ENCODE results near the gene SOCS6.
"Not testable (repeated sequence)": the region's sequence is repeated elsewhere in the genome, so short reads cannot be mapped to it uniquely, and the experiment has no call there.

Gene SOCS6

GRCh38 chr18:70324897-70325296 lies 36.1 kb downstream of the SOCS6 start:
- no peak for DNase-seq

DNA sequence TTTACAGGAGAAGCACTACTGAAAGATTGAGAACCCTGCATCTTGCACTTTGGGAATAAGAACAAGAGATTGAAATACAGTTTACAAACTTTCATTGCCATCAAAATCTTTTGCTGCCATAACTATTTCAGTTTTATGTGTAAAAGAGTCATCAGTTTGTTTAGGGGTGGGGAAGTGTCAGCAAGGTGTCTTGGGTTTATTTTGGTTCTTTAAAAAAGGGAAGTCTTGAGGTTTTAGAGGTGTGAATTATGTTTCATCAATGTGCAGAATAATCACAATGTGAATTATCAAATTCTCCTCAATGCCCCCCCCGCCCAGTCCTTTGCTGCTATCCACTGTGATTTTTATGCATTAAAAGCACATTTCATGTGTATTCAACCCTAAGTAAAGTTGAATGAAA lies 37.4 kb downstream of the SOCS6 start:
- DNase-seq = no peak

- DNase-seq = no peak
Measured at GRCh38 chr18:70328169-70328568, 39.3 kb downstream of the SOCS6 start.

GRCh38 chr18:70329071-70329470 lies 40.2 kb downstream of the SOCS6 start:
- DNase-seq = no peak

DNA sequence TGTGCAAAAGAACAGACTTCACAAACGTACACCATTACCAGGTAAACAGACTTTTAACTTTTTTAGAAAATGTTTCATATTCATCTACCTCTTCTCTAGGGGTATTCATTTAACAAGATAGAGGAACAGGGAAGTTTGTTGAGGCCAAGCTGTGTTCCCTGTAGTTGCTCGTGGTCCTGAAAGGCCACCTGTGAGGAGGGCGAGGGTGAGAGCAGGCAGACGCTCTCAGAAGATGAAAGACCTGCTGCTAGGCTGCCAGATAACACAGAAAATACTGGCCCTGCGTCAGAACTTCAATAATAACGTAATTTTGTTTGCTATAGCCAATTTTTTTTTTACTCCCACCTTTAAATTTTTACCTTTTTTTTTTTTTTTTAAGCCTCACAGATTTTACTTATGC lies 42.0 kb downstream of the SOCS6 start:
- no peak for DNase-seq

GRCh38 chr18:70331456-70332097 lies 42.7 kb downstream of the SOCS6 start:
- DNase-seq = no peak

DNA sequence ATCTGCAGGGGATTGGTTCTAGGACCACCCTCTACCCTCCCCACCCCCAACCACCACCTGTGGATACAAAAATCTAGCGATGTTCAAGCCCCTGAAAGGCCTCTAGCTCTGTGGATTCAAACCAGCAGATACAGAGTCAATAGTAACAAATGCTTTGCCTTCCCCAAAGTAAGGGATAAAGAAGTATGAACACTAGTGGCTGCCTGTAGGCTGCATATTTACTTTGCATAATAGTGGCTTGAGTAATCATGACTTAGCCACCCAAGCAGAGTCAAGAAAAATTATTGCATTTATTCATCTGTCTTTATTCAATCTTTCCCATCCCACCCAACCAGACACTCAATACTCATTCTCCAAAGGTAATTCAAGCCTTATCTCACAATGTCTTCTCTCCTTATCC lies 43.8 kb downstream of the SOCS6 start:
- no peak for DNase-seq

DNA sequence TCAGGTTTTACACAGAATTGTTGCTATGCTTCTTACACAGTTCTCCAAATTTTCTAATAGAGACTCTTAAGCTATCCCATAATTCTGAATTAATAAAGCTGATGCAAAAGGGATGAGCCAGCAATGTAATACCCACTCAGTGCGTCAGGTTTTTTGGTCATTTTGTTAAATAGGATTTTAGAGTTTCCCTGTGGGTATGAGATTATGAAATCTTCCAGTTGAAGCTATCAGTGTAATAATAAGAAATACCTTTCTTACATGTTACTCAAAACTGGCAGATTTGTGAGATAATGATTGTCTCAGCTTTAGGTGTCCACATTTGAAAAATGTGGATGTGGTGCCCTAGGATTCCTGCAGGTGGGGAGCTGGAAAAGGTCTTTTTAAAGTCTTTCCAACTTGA lies 44.5 kb downstream of the SOCS6 start:
- no peak for DNase-seq

GRCh38 chr18:70333757-70334156 lies 44.9 kb downstream of the SOCS6 start:
- DNase-seq = no peak

- no peak for DNase-seq
Measured at GRCh38 chr18:70334264-70334663, 45.4 kb downstream of the SOCS6 start.

- no peak for DNase-seq
Measured at GRCh38 chr18:70334728-70335329, 46.0 kb downstream of the SOCS6 start.

GRCh38 chr18:70335892-70336726 lies 47.3 kb downstream of the SOCS6 start:
- DNase-seq = no peak

DNA sequence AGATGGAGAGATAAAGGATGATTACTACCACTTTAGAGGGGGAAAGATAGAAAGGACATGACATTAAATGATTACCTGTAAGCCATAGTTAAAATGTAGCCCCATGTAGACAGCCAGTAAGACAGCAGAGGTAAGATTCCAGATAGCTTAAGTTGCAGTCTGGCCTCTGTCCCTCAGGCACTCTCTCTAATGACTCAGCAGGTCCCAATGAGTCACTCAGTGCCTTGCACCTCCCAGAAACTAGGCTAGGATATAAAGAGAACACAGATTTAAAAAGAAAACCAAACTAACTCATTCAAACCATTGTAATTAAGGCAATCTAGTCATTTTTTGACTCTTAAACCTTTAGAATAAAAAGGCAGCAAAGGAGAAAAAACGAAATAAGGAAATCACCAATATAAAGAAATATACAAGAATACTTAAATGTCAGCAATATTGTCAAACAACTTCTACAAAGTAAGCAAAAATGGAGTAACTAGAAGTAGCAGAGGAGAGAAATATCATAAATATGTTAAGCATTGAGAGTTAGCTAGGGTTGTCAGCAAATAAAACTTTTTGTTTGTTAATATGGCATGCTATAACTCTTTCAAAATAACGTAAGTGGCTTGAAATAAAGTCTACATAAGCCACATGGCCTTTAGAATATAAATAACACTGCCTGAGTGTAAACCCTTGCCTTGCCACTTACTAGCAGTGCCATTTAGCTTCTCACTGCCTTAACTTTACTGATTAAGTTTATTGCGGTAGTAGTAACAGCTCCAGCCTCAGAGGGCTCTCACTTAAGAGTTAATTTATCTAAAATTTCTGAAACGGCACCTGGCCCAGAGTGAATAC lies 48.5 kb downstream of the SOCS6 start:
- no peak for DNase-seq

DNA sequence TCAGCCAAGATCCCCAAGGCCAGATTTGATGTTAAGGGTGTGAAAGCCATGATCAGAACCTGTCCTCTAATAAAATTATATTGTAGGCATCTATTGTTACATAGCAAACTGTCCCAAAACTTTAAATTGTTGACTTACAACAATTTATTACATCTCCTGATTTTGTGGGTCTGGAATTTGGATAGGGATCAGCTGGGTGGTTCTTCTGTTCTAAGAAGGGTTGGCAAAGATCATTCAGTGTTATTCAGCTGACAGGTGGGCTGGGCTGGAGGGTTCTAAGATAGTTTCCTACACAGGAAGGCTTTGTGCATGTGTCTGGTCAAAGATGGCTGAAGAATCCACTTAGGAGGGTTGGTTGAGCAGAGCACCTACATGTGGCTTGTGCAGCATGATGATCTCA lies 50.0 kb downstream of the SOCS6 start:
- DNase-seq = no peak

GRCh38 chr18:70339915-70340314 lies 51.1 kb downstream of the SOCS6 start:
- no peak for DNase-seq

DNA sequence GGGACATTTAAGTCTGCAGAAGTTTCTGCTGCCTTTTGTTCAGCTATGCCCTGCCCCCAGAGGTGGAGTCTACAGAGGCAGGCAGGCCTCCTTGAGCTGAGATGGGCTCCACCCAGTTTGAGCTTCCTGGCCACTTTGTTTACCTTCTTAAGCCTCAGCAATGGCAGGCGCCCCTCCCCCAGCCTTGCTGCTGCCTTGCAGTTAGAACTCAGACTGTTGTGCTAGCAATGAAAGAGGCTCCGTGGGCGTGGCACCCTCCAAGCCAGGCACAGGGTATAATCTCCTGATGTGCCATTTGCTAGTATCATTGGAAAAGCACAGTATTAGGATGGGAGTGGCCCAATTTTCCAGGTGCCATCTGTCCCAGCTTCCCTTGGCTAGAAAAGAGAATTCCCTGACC lies 59.6 kb downstream of the SOCS6 start:
- not testable (repeated sequence) for DNase-seq

GRCh38 chr18:70349316-70349715 lies 60.5 kb downstream of the SOCS6 start:
- DNase-seq = no peak

DNA sequence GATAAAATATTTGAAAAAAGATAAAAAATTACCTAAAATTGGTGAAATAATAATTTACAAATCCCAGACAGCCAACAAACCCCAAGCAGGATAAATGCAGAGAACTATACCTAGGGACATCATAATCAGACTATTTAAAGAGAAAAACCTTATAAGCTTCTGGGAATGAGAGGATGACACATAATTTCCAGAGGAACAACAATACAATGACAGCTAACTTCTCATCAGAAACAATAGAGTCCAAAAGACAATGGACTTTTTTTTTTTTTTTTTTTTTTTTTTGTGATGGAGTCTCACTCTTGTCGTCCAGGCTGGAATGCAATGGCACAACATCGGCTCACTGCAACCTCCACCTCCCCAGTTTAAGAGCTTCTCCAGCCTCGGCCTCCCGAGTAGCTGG lies 65.2 kb downstream of the SOCS6 start:
- no peak for DNase-seq

DNA sequence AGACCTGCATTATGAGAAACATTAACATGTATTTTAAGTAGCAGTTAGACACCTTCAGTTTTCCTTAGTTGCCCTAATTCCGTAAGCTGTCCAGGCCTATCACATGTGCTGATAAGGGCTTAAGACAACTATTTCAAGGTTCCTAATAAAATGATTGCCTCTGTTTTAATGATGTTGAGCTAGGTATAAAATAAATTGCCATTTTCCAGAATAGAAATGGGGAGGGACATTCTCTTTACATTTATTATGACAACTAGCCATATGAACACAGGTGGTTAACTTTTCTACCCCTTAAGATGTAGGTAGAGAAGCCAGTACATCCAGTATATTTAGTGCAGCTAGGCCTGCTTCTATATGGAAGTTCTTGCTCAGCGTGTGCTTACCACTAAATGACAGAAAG lies 65.9 kb downstream of the SOCS6 start:
- DNase-seq = no peak

DNA sequence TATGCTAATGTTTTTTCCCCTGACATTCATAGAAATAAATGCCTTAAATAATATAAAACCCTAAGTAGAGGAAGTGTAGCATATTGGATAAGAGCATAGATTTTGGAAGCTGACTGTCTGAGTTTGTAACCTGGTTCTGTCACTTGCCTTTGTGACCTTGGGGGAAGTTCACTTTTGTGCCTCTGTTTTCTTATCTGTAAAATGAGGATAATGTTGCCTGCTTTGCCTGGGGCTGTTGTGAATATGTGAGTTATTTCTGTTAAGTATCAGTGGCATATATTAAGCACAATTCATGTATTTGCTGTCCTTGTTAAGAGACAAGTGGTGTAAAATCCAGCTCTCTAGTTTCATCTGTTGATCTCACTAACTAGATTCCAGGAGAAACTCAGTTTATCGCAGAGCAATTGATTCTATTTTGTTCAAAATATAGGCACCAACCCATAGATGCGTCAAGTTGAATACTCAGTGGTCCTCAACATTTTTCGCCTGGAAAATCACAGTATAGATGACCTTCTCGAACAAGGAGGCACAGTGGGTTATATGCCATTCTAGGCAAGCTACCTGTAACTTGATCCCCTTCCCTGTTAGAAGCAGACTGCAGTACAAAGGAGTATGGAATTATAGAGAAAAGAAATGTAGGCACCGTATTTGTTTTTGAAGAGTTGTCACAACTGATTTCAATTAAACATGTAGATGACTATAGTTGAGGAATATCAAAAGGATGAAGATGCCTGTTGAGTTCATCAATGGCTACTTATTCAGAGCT lies 67.0 kb downstream of the SOCS6 start:
- DNase-seq = no peak

DNA sequence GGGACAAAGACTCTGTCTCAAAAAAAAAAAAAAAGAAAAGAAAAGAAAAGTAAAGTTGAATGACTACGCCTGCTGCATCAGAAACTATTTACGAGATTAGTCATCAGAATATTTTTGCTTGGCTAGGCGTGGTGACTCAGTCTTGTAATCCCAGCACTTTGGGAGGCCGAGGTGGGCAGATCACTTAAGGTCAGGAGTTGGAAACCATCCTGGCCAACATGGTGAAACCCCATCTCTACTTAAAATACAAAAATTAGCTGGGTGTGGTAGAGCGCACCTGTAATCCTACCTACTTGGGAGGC lies 69.2 kb downstream of the SOCS6 start:
- not testable (repeated sequence) for DNase-seq

DNA sequence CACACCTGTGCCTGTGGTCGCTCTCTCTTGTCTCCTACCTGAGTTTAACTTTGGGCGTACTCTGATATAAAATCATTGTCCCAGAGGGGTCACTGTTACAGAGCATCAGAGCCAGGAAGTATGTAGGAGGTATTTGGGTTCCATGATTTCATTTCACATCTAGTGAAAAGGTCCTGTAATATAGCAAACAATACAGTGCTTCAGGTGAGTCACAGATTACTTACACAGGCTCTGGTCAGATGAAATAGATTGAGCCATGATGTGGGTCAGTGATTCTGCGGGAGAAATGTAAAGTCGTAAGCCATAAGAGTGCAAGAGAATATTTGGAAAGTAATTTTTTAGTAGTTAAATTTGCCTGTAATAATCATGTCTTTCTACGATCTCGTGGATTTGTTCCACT lies 70.2 kb downstream of the SOCS6 start:
- DNase-seq = no peak

GRCh38 chr18:70362258-70362657 lies 73.4 kb downstream of the SOCS6 start:
- DNase-seq = no peak

All from NCI-H524 (cell line).